ENCODE data around the gene FRMD4A.

GRCh38 chr10:14123139-14123538, 207.6 kb downstream of the FRMD4A start:
- no peak for TF ChIP-seq MAX (IDR thresholded peaks at IDR 0.05; ENCODE audit: low read depth, low read length)
- no peak for TF ChIP-seq TAF1 (IDR thresholded peaks at IDR 0.05; ENCODE audit: borderline replicate concordance, low read depth, low read length)
- TF ChIP-seq SIX5 (IDR thresholded peaks at IDR 0.05; ENCODE audit: low read depth, low read length, severe bottlenecking): no peak
- no peak for TF ChIP-seq EP300 (IDR thresholded peaks at IDR 0.05; ENCODE audit: borderline replicate concordance in 1 of 2, control insufficient read depth in 1 of 2, low read depth in 2 of 2, low read length in 2 of 2)
- TF ChIP-seq CREB1 (IDR thresholded peaks at IDR 0.05; ENCODE audit: low read depth): no peak
- no peak for TF ChIP-seq CTCF (IDR thresholded peaks at IDR 0.05 in 2 of 3, conservative IDR thresholded peaks at IDR 0.05 in 1 of 3; ENCODE audit: control insufficient read depth in 2 of 3, extremely low read depth in 1 of 3, insufficient read depth in 1 of 3, low read depth in 3 of 3, low read length in 3 of 3)

Measured in GM12878 (cell line).